RWPE2 (cell line): ENCODE data around the gene POLR2H.

Experiments used
- ATAC-seq: fragments of 200-7000 bp; cut with Tn5 transposase; 3 replicates; pipeline ENCODE4 v1.9.1; 2021; ENCODE audit warnings: low read depth
- DNase-seq: peaks from one replicate; pipeline ENCODE4 v3.0.0-alpha.2; 2020; ENCODE audit warnings: low spot score
- H3K27ac ChIP-seq: fragments of 450-650 bp; 2 replicates; pipeline ENCODE4 v1.5.1; 2017; ENCODE audit warnings: mild to moderate bottlenecking; ENCODE audit not compliant: poor library complexity, severe bottlenecking
- H3K27me3 ChIP-seq: fragments of 250-450 bp; sonication (Bioruptor Pico); 2 replicates; pipeline ENCODE4 v1.5.1; 2021; ENCODE audit warnings: mild to moderate bottlenecking, moderate library complexity; ENCODE audit not compliant: insufficient read depth, poor library complexity, severe bottlenecking
- H3K36me3 ChIP-seq: fragments of 250-450 bp; sonication (Bioruptor Pico); 2 replicates; pipeline ENCODE4 v1.5.1; 2020; ENCODE audit warnings: low read depth, mild to moderate bottlenecking, moderate library complexity
- H3K4me1 ChIP-seq: fragments of 250-450 bp; sonication (Bioruptor Pico); 2 replicates; pipeline ENCODE4 v1.5.1; 2021; ENCODE audit warnings: mild to moderate bottlenecking, moderate library complexity; ENCODE audit not compliant: insufficient read depth, poor library complexity, severe bottlenecking
- H3K4me3 ChIP-seq: fragments of 250-450 bp; sonication (Bioruptor Pico); 2 replicates; pipeline ENCODE4 v1.5.1; 2021; ENCODE audit warnings: mild to moderate bottlenecking, moderate library complexity; ENCODE audit not compliant: severe bottlenecking
- H3K9me3 ChIP-seq: fragments of 250-450 bp; sonication (Bioruptor Pico); 2 replicates; pipeline ENCODE4 v1.5.1; 2021; ENCODE audit warnings: mild to moderate bottlenecking, moderate library complexity; ENCODE audit not compliant: severe bottlenecking
- TF ChIP-seq, protein P1 (sequence below): fragments of 450-650 bp; IDR thresholded peaks from one replicate; pipeline ENCODE4 v1.5.1; 2017; ENCODE audit warnings: mild to moderate bottlenecking, moderate library complexity; ENCODE audit not compliant: poor library complexity, severe bottlenecking

POLR2H gene

DNA sequence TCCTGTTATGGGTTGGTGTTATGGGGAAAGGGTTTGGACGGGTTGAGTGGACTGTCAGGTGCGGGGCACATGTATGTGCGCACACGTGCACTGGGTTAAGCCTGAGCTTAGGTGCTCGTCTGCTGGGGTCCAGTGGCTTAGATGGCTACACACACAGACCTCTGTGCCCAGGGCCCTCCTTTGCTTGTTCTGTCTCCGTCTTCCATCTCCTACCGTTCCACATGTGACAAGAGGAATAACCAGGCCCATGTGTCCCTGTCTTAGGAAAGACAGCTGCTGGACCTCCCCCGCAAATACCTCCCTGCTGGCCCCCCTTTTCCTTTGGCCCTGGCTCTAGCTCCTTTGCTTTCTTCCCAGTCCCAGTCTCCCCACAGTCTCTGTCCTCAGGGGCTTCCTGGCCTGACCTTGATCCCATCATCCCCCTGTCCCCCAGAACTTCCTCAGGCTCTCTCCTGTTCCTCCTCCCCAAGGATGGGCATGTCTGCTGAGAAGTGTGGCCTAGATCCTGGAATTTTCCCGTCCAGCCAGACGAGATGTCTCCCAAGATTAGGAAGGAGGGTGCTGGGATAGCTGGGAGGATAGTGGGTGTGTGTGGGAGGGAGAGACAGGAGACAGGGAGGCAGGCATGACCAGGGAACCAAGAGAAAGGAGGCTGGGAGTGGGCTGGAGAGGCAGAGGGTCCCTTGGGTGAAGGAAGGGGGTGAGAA, 17.3 kb downstream of the POLR2H start:
- TF ChIP-seq, protein P1, sequence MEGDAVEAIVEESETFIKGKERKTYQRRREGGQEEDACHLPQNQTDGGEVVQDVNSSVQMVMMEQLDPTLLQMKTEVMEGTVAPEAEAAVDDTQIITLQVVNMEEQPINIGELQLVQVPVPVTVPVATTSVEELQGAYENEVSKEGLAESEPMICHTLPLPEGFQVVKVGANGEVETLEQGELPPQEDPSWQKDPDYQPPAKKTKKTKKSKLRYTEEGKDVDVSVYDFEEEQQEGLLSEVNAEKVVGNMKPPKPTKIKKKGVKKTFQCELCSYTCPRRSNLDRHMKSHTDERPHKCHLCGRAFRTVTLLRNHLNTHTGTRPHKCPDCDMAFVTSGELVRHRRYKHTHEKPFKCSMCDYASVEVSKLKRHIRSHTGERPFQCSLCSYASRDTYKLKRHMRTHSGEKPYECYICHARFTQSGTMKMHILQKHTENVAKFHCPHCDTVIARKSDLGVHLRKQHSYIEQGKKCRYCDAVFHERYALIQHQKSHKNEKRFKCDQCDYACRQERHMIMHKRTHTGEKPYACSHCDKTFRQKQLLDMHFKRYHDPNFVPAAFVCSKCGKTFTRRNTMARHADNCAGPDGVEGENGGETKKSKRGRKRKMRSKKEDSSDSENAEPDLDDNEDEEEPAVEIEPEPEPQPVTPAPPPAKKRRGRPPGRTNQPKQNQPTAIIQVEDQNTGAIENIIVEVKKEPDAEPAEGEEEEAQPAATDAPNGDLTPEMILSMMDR: no peak
- ATAC-seq: no peak

DNA sequence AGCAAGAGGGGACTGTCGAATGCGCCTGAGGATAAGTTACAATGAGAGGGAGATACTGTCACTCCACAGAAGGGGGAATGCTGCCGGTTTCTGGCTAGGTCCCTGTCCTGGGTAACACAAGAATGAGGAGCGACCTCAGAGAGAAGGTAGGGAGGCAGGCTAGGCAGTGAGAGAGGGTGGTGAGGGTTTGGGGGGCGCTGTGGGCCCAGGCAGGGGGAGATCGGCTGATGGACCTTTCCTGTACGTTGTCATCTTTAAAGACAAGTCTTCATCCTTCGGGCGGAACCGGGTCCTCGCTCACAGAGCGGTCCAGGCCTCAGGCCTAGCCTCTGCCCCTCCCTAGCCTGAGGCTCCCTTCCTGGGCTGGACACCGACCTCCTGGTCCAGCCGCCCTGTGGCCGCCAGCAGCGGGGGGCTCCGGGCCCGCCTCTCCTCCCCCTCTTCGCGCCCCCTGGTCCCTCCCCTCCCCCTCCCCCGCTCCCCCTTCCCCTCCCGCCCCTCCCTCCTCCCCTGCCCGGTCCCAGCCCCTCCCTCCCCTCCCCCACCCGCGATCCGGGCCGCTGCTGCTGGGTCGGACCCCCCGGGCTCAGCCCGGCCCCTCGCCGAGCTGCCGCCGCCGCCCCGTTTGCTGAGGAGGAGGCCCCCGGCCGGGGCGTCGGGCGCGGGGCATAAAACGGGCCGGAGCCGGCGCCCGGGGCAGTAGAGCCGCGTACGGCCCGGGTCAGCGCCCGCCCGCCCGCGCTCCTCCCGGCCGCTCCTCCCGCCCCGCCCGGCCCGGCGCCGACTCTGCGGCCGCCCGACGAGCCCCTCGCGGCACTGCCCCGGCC, 18.1 kb downstream of the POLR2H start, which contains the start of gene CHRD:
Gene CHRD (plus strand): TSS at position 697 of the 827 bp plus-strand sequence. CDS start 265 bp downstream, outside the sequence.
- DNase-seq (no peak), ATAC-seq (no peak; the same call in 2 of the 3 replicates)
- Histone ChIP-seq H3K4me3 (peak within 1 kb of the TSS; percentile 37), H3K36me3 (no peaks in the 10 kb centered on the region), H3K27me3 (peaks cover 47% of the 10 kb centered on the region), H3K4me1 (no peaks in the 10 kb centered on the region), H3K9me3 (no peaks in the 10 kb centered on the region), H3K27ac (no peak within 1 kb of the TSS)
- TF ChIP-seq, protein P1: no peak

More for the DNA sequence above, 17.3 kb downstream of the POLR2H start:
- no peaks in the 10 kb centered on the region for H3K9me3 ChIP-seq
- H3K27ac ChIP-seq: no peak overlapping the region
- peaks cover 47% of the 10 kb centered on the region for H3K27me3 ChIP-seq
- H3K4me1 ChIP-seq: no peaks in the 10 kb centered on the region
- no peak for DNase-seq
- H3K36me3 ChIP-seq: no peaks in the 10 kb centered on the region
- no peak overlapping the region for H3K4me3 ChIP-seq

DNA sequence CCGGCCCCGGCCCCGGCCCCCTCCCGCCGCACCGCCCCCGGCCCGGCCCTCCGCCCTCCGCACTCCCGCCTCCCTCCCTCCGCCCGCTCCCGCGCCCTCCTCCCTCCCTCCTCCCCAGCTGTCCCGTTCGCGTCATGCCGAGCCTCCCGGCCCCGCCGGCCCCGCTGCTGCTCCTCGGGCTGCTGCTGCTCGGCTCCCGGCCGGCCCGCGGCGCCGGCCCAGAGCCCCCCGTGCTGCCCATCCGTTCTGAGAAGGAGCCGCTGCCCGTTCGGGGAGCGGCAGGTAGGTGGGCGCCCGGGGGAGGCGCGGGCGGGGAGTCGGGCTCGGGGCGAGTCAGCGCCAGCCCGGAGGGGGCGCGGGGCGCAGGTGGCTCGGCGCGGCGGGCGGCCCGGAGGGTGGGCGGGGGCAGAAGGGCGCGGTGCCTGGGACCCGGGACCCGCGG, 18.7 kb downstream of the POLR2H start:
- Histone ChIP-seq H3K9me3 (no peaks in the 10 kb centered on the region), H3K36me3 (no peaks in the 10 kb centered on the region), H3K4me3 (peak overlapping the region; percentile 37), H3K27ac (no peak overlapping the region), H3K27me3 (peaks cover 42% of the 10 kb centered on the region), H3K4me1 (no peaks in the 10 kb centered on the region)
- TF ChIP-seq, protein P1: no peak
- ATAC-seq (peak; percentile 37; the same call in 2 of the 3 replicates), DNase-seq (no peak)

DNA sequence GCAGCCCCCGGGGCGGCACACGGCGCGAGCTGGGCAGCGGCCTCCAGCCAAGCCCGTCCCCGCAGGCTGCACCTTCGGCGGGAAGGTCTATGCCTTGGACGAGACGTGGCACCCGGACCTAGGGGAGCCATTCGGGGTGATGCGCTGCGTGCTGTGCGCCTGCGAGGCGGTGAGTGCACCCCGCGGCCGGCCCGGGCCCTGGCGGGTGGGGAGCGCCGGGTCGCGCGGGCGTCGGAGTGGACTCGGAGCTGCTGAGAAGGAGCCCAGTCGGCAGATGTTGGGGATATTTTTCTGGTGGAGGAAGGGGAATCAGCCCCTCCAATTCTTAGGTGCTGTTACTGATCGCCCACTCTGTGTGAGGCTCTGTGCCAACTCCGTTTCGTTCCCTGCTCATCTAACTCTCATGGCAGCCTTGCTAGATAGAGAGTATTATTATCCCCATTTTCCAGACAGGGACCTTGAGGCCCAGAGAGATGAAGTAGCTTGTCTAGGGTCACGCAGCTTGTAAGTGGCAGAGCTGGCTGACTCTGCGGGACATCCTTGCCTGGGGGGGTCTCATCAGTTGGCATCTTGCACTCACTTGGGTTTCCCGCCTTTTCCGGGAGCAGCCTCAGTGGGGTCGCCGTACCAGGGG, 19.2 kb downstream of the POLR2H start:
- Histone ChIP-seq H3K4me1 (no peaks in the 10 kb centered on the region), H3K27me3 (peaks cover 39% of the 10 kb centered on the region), H3K9me3 (no peaks in the 10 kb centered on the region), H3K36me3 (no peaks in the 10 kb centered on the region), H3K4me3 (peak overlapping the region; percentile 37), H3K27ac (no peak overlapping the region)
- no peak for DNase-seq
- TF ChIP-seq, protein P1: no peak
- 0 out of 3 replicates have a peak, but pooled peaks have one; percentile 7 for ATAC-seq
